ENCODE results near the gene IFI30. TPM values are rescaled to one million over a fixed set of nuclear protein-coding genes. Genes with fewer than 3 reads are reported as not detected.

The IFI30 gene
- total RNA-seq, 1 donor from 2014 or later = 255 TPM

DNA sequence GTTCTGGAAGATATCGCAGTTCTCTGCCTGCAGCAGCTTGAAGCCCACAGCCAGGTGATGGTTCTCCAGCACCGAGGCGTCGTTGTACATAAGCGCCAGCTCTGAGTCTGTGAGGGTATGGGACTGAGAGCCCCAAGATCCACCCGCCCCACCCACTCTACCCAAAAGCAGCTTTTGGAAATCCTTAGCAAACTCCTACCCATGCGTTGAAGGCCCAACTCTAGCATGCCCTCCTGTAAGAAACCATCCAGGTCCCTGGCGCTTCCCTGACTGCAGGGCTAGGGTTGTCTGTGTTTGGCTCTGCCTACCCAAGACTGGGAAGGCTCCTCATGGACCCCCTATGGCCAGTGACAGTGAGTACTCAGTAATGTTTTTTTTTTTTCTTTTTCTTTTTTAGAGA, 43.2 kb downstream of the IFI30 start:
- CTCF ChIA-PET = no interaction called here
- ATAC-seq (ENCODE audit: low read depth) (no peak), DNase-seq (no peak)
- intact Hi-C loops (cut with micrococcal nuclease) = no loop called here
- peaks cover 6% of the 10 kb centered on the region for H3K4me1 Mint-ChIP-seq
- H3K27ac Mint-ChIP-seq = no peak overlapping the region
- POLR2A ChIA-PET = interaction anchor here (1.3 kb wide), 1 partner anchor 7 kb away, joined by 4 read pairs; no protein-coding TSS in a partner anchor
- H3K36me3 Mint-ChIP-seq (ENCODE audit: low read depth) = no peaks in the 10 kb centered on the region
- H3K4me3 Mint-ChIP-seq = no peak overlapping the region
- no peak for TF ChIP-seq CTCF (IDR thresholded peaks at IDR 0.05)
- H3K9me3 Mint-ChIP-seq = no peaks in the 10 kb centered on the region
- peaks cover 17% of the 10 kb centered on the region for H3K27me3 Mint-ChIP-seq

GRCh38 chr19:18218159-18218558, 44.5 kb downstream of the IFI30 start:
- Mint-ChIP-seq H3K27ac (no peak overlapping the region), H3K9me3 (no peaks in the 10 kb centered on the region), H3K4me1 (peaks cover 6% of the 10 kb centered on the region), H3K36me3 (ENCODE audit: low read depth) (no peaks in the 10 kb centered on the region), H3K27me3 (peaks cover 20% of the 10 kb centered on the region), H3K4me3 (no peak overlapping the region)
- POLR2A ChIA-PET = no interaction called here
- DNase-seq (no peak), ATAC-seq (ENCODE audit: low read depth) (no peak)
- TF ChIP-seq CTCF (IDR thresholded peaks at IDR 0.05) = no peak
- CTCF ChIA-PET = no interaction called here
- intact Hi-C loops (cut with micrococcal nuclease) = no loop called here

- intact Hi-C loops (cut with micrococcal nuclease) = no loop called here
- no peak for ATAC-seq (ENCODE audit: low read depth)
- H3K27ac Mint-ChIP-seq = no peak overlapping the region
- peaks cover 20% of the 10 kb centered on the region for H3K27me3 Mint-ChIP-seq
- no peaks in the 10 kb centered on the region for H3K36me3 Mint-ChIP-seq (ENCODE audit: low read depth)
- no peak for TF ChIP-seq CTCF (IDR thresholded peaks at IDR 0.05)
- ChIA-PET CTCF (no interaction called here), POLR2A (no interaction called here)
- peaks cover 6% of the 10 kb centered on the region for H3K4me1 Mint-ChIP-seq
- DNase-seq = no peak
- H3K4me3 Mint-ChIP-seq = no peak overlapping the region
- H3K9me3 Mint-ChIP-seq = no peaks in the 10 kb centered on the region
Measured at GRCh38 chr19:18218600-18218999, 45.0 kb downstream of the IFI30 start.

- Mint-ChIP-seq H3K9me3 (no peaks in the 10 kb centered on the region), H3K27me3 (peaks cover 26% of the 10 kb centered on the region), H3K36me3 (ENCODE audit: low read depth) (no peaks in the 10 kb centered on the region), H3K4me3 (no peak overlapping the region), H3K27ac (no peak overlapping the region), H3K4me1 (peaks cover 19% of the 10 kb centered on the region)
- no peak for TF ChIP-seq CTCF (IDR thresholded peaks at IDR 0.05)
- intact Hi-C loops (cut with micrococcal nuclease) = no loop called here
- DNase-seq = no peak
- CTCF ChIA-PET = interaction anchor here (0.9 kb wide), 1 partner anchor 31 kb away, joined by 3 read pairs; no protein-coding TSS in a partner anchor
- no peak for ATAC-seq (ENCODE audit: low read depth)
- POLR2A ChIA-PET = interaction anchor here (0.7 kb wide), 1 partner anchor 377 kb away, joined by 3 read pairs; no protein-coding TSS in a partner anchor
Measured at GRCh38 chr19:18219911-18220631, 46.5 kb downstream of the IFI30 start.

- no peak overlapping the region for H3K27ac Mint-ChIP-seq
- POLR2A ChIA-PET = interaction anchor here (0.6 kb wide), 1 partner anchor 48 kb away, joined by 5 read pairs; no protein-coding TSS in a partner anchor
Measured at GRCh38 chr19:18220632-18221275, 47.1 kb downstream of the IFI30 start.

More at GRCh38 chr19:18220632-18221275, 47.1 kb downstream of the IFI30 start:
- Mint-ChIP-seq H3K9me3 (no peaks in the 10 kb centered on the region), H3K4me3 (no peak overlapping the region), H3K27me3 (peaks cover 32% of the 10 kb centered on the region), H3K4me1 (peaks cover 26% of the 10 kb centered on the region), H3K36me3 (ENCODE audit: low read depth) (no peaks in the 10 kb centered on the region)
- intact Hi-C loops (cut with micrococcal nuclease) = no loop called here
- no peak for TF ChIP-seq CTCF (IDR thresholded peaks at IDR 0.05)
- CTCF ChIA-PET = interaction anchor here (1.7 kb wide), 1 partner anchor 167 kb away, joined by 3 read pairs; no protein-coding TSS in a partner anchor
- DNase-seq = no peak
- no peak for ATAC-seq (ENCODE audit: low read depth)
